HEK293 (cell line): Measurements from ENCODE around the gene SF3A1.

Experiments
- CTCF ChIA-PET: fragments of 350-600 bp; formaldehyde crosslinking; extraction: SDS; loops from one replicate; lab custom pipeline; 2021; ENCODE audit warnings: antibody characterized with exemption; lab: Yijun Ruan, JAX
- POLR2A ChIA-PET: fragments of 300-600 bp; formaldehyde crosslinking; extraction: SDS; loops from one replicate; lab custom pipeline; 2020; ENCODE audit warnings: antibody characterized with exemption, inconsistent platforms; lab: Yijun Ruan, JAX
- H3K27ac ChIP-seq: fragments of 200-500 bp; sonication (Bioruptor generic); 2 replicates; pipeline ENCODE4 v1.5.1; 2014; ENCODE audit warnings: low read depth, low read length, control low read depth, inconsistent platforms; ENCODE audit errors: extremely low read depth
- H3K36me3 ChIP-seq, 2 experiments: fragments of 200-500 bp in 1 of 2; sonication (Bioruptor generic) in 1 of 2; 1 replicate in 1 of 2; 2 replicates in 1 of 2; pipeline ENCODE4 v1.5.1; 2014 to 2017; ENCODE audit warnings: inconsistent platforms in 2 of 2, low read length in 2 of 2; ENCODE audit not compliant: control insufficient read depth in 2 of 2, insufficient read depth in 1 of 2
- H3K4me1 ChIP-seq: fragments of 200-500 bp; sonication (Bioruptor generic); 2 replicates; pipeline ENCODE4 v1.5.1; 2014; ENCODE audit warnings: mild to moderate bottlenecking, low read length, inconsistent platforms; ENCODE audit not compliant: control insufficient read depth, insufficient read depth
- H3K4me3 ChIP-seq: 2 replicates; pipeline ENCODE4 v1.5.1; 2011; ENCODE audit warnings: low read depth, mild to moderate bottlenecking, control low read depth, low read length, moderate library complexity
- H3K9me3 ChIP-seq: fragments of 200-500 bp; sonication (Bioruptor generic); 2 replicates; pipeline ENCODE4 v1.5.1; 2014; ENCODE audit warnings: low read depth, low read length, inconsistent platforms; ENCODE audit not compliant: control insufficient read depth, insufficient read depth
- HOXC10 ChIP-seq: sonication (generic); formaldehyde crosslinking; IDR thresholded peaks from 2 replicates; pipeline ENCODE4 v1.8.1; 2023; ENCODE audit warnings: mild to moderate bottlenecking, missing genetic modification reagents
- KLF16 ChIP-seq: fragments of 450-650 bp; formaldehyde crosslinking; IDR thresholded peaks from 2 replicates; pipeline ENCODE4 v1.5.1; 2017; ENCODE audit warnings: missing biosample characterization, missing genetic modification characterization
- MEIS1 ChIP-seq: sonication (generic); formaldehyde crosslinking; IDR thresholded peaks from 2 replicates; pipeline ENCODE4 v1.8.1; 2022; ENCODE audit warnings: missing genetic modification reagents, mild to moderate bottlenecking, borderline replicate concordance
- OVOL3 ChIP-seq: fragments of 450-650 bp; formaldehyde crosslinking; IDR thresholded peaks from 2 replicates; pipeline ENCODE4 v1.5.1; 2016; ENCODE audit warnings: missing biosample characterization, missing genetic modification characterization
- RBAK ChIP-seq: fragments of 450-650 bp; formaldehyde crosslinking; IDR thresholded peaks from 2 replicates; pipeline ENCODE4 v1.5.1; 2016; ENCODE audit warnings: missing biosample characterization, missing genetic modification characterization
- SCRT2 ChIP-seq: fragments of 450-650 bp; formaldehyde crosslinking; IDR thresholded peaks from 2 replicates; pipeline ENCODE4 v1.5.1; 2016; ENCODE audit warnings: missing biosample characterization, missing genetic modification characterization
- ZBTB21 ChIP-seq: fragments of 450-650 bp; formaldehyde crosslinking; IDR thresholded peaks from 2 replicates; pipeline ENCODE4 v1.5.1; 2017; ENCODE audit warnings: missing biosample characterization, missing genetic modification characterization
- ZBTB8A ChIP-seq: fragments of 450-650 bp; formaldehyde crosslinking; IDR thresholded peaks from 2 replicates; pipeline ENCODE4 v1.5.1; 2016; ENCODE audit warnings: missing biosample characterization, missing genetic modification characterization
- ZIC2 ChIP-seq: fragments of 450-650 bp; formaldehyde crosslinking; IDR thresholded peaks from 2 replicates; pipeline ENCODE4 v1.5.1; 2016; ENCODE audit warnings: missing biosample characterization, missing genetic modification characterization
- ZNF146 ChIP-seq: fragments of 450-650 bp; formaldehyde crosslinking; IDR thresholded peaks from 2 replicates; pipeline ENCODE4 v1.5.1; 2016; ENCODE audit warnings: missing biosample characterization, missing genetic modification characterization
- ZNF24 ChIP-seq: fragments of 450-650 bp; formaldehyde crosslinking; IDR thresholded peaks from 2 replicates; pipeline ENCODE4 v1.5.1; 2016; ENCODE audit warnings: missing biosample characterization, missing genetic modification characterization
- ZNF529 ChIP-seq: fragments of 450-650 bp; formaldehyde crosslinking; IDR thresholded peaks from 2 replicates; pipeline ENCODE4 v1.5.1; 2017; ENCODE audit warnings: missing genetic modification characterization, missing biosample characterization; ENCODE audit not compliant: insufficient replicate concordance
- ZNF548 ChIP-seq: fragments of 450-650 bp; formaldehyde crosslinking; IDR thresholded peaks from 2 replicates; pipeline ENCODE4 v1.5.1; 2016; ENCODE audit warnings: missing biosample characterization, missing genetic modification characterization
- ZNF560 ChIP-seq: fragments of 450-650 bp; formaldehyde crosslinking; IDR thresholded peaks from 2 replicates; pipeline ENCODE4 v1.5.1; 2017; ENCODE audit warnings: missing biosample characterization, missing genetic modification characterization, borderline replicate concordance
- ZNF561 ChIP-seq: fragments of 450-650 bp; IDR thresholded peaks from 2 replicates; pipeline ENCODE4 v1.5.1; 2018; ENCODE audit warnings: missing biosample characterization, missing genetic modification characterization, borderline replicate concordance
- ZNF610 ChIP-seq: fragments of 450-650 bp; formaldehyde crosslinking; IDR thresholded peaks from 2 replicates; pipeline ENCODE4 v1.5.1; 2016; ENCODE audit warnings: missing biosample characterization, missing genetic modification characterization, borderline replicate concordance
- ZNF707 ChIP-seq: fragments of 450-650 bp; formaldehyde crosslinking; IDR thresholded peaks from 2 replicates; pipeline ENCODE4 v1.5.1; 2016; ENCODE audit warnings: missing biosample characterization, missing genetic modification characterization
- ZNF843 ChIP-seq: fragments of 450-650 bp; formaldehyde crosslinking; IDR thresholded peaks from 2 replicates; pipeline ENCODE4 v1.5.1; 2016; ENCODE audit warnings: missing biosample characterization, missing genetic modification characterization
- TF ChIP-seq, protein P1 (sequence below): fragments of 450-650 bp; formaldehyde crosslinking; IDR thresholded peaks from 2 replicates; pipeline ENCODE4 v1.5.1; 2016; ENCODE audit warnings: missing biosample characterization, missing genetic modification characterization
- TF ChIP-seq, protein P2 (sequence below): fragments of 450-650 bp; formaldehyde crosslinking; IDR thresholded peaks from 2 replicates; pipeline ENCODE4 v1.5.1; 2016; ENCODE audit warnings: missing biosample characterization, missing genetic modification characterization, low read depth
- TF ChIP-seq, protein P3 (sequence below): fragments of 450-650 bp; IDR thresholded peaks from 2 replicates; pipeline ENCODE4 v1.5.1; 2018; ENCODE audit warnings: missing biosample characterization, missing genetic modification characterization

SF3A1 gene

DNA sequence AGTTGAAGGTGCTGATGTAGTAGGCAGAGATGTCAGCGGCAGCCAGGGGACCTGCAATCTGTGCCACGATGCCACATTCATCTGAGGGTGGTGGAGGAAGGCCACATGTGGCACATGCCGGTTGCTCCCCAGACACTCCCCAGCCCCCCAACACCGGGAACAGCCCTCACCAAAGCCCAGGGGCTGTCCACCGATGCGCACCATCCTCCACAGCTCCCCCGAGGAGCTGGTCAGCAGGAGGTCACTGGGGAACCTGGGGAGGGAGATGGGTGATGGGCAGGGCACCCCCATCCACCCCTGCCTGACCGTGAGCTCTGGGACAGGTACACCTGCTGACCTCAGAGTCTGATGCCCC, 70.9 kb downstream of the SF3A1 start:
- no peak overlapping the region for H3K4me3 ChIP-seq
- TF ChIP-seq OVOL3 (tag by site-specific recombination) (no peak), ZNF561 (no peak), ZNF707 (no peak), ZNF560 (tag by site-specific recombination) (no peak), ZNF843 (tag by site-specific recombination) (no peak), ZNF610 (tag by site-specific recombination) (no peak), KLF16 (tag by site-specific recombination) (no peak), ZNF146 (tag by site-specific recombination) (no peak)
- TF ChIP-seq, all 188 proteins: peak for 0
- ChIA-PET CTCF (interaction anchor here (0.5 to 4.0 kb wide), 16 partner anchors 8 to 650 kb away, joined by 3 to 54 read pairs (median 5); no protein-coding TSS in a partner anchor), POLR2A (no interaction called here)
- peaks cover 0 to 17% of the 10 kb centered on the region in 2 experiments; a peak in 1 of 3 replicates for H3K36me3 ChIP-seq
- H3K4me1 ChIP-seq: no peaks in the 10 kb centered on the region; the same call in 1 of the 2 replicates
- no peak overlapping the region for H3K27ac ChIP-seq
- H3K9me3 ChIP-seq: no peaks in the 10 kb centered on the region

DNA sequence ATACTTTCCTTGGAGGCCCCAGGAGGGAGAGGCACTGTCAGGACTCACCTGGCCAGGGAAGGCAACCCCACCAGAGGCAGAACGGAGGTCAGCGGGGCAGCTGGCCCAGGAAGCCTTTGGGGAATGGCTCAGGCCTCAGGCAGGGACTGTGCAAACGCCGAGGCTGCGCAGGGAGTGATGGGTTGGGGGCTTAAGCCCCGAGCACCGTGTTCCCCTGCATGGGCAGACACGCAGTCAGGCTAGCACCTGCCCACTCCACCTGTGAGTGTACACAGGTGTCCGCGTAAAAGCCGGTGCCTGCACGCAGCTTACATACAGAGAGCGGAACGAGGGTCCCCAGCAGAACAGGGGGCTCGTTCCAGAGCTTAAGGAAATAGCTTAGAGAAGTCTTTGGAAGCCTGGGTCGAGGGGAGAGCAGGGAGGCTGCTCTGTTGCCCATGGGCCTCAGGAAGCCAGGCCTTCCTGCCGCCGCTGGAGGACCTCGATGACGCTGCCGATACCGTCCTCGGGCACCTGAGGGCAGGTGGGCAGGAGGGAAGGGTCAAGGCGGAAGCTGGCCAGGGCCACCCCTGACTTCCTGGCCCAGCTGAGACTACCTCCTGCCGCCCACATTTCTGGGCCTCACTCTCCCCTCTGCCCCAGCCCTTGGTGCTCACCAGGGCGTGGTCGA, 71.4 kb downstream of the SF3A1 start:
- CTCF ChIA-PET: interaction anchor here (0.6 to 4.0 kb wide), 11 partner anchors 7 to 449 kb away, joined by 3 to 54 read pairs (median 6); no protein-coding TSS in a partner anchor
- Histone ChIP-seq H3K27ac (no peak overlapping the region), H3K4me3 (no peak overlapping the region), H3K36me3 (peaks cover 0 to 17% of the 10 kb centered on the region in 2 experiments; a peak in 1 of 3 replicates), H3K9me3 (no peaks in the 10 kb centered on the region), H3K4me1 (no peaks in the 10 kb centered on the region; the same call in 1 of the 2 replicates)
- TF ChIP-seq, protein P1, sequence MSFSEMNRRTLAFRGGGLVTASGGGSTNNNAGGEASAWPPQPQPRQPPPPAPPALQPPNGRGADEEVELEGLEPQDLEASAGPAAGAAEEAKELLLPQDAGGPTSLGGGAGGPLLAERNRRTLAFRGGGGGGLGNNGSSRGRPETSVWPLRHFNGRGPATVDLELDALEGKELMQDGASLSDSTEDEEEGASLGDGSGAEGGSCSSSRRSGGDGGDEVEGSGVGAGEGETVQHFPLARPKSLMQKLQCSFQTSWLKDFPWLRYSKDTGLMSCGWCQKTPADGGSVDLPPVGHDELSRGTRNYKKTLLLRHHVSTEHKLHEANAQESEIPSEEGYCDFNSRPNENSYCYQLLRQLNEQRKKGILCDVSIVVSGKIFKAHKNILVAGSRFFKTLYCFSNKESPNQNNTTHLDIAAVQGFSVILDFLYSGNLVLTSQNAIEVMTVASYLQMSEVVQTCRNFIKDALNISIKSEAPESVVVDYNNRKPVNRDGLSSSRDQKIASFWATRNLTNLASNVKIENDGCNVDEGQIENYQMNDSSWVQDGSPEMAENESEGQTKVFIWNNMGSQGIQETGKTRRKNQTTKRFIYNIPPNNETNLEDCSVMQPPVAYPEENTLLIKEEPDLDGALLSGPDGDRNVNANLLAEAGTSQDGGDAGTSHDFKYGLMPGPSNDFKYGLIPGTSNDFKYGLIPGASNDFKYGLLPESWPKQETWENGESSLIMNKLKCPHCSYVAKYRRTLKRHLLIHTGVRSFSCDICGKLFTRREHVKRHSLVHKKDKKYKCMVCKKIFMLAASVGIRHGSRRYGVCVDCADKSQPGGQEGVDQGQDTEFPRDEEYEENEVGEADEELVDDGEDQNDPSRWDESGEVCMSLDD: no peak
- no peak for TF ChIP-seq ZIC2 (tag by site-specific recombination)
- no peak for TF ChIP-seq ZNF24 (tag by site-specific recombination)
- no peak for TF ChIP-seq ZBTB21 (tag by site-specific recombination)
- no peak for TF ChIP-seq ZNF529 (tag by site-specific recombination)
- TF ChIP-seq ZBTB8A (tag by site-specific recombination): no peak
- TF ChIP-seq, protein P2, sequence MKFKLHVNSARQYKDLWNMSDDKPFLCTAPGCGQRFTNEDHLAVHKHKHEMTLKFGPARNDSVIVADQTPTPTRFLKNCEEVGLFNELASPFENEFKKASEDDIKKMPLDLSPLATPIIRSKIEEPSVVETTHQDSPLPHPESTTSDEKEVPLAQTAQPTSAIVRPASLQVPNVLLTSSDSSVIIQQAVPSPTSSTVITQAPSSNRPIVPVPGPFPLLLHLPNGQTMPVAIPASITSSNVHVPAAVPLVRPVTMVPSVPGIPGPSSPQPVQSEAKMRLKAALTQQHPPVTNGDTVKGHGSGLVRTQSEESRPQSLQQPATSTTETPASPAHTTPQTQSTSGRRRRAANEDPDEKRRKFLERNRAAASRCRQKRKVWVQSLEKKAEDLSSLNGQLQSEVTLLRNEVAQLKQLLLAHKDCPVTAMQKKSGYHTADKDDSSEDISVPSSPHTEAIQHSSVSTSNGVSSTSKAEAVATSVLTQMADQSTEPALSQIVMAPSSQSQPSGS (tag by site-specific recombination): no peak
- TF ChIP-seq MEIS1 (CRISPR knock-in tag): no peak
- TF ChIP-seq HOXC10 (CRISPR knock-in tag): no peak
- no peak for TF ChIP-seq ZNF548
- TF ChIP-seq RBAK (tag by site-specific recombination): no peak
- TF ChIP-seq SCRT2: no peak
- TF ChIP-seq, protein P3, sequence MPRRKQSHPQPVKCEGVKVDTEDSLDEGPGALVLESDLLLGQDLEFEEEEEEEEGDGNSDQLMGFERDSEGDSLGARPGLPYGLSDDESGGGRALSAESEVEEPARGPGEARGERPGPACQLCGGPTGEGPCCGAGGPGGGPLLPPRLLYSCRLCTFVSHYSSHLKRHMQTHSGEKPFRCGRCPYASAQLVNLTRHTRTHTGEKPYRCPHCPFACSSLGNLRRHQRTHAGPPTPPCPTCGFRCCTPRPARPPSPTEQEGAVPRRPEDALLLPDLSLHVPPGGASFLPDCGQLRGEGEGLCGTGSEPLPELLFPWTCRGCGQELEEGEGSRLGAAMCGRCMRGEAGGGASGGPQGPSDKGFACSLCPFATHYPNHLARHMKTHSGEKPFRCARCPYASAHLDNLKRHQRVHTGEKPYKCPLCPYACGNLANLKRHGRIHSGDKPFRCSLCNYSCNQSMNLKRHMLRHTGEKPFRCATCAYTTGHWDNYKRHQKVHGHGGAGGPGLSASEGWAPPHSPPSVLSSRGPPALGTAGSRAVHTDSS: no peak
- POLR2A ChIA-PET: no interaction called here
